HG02678 (cell line): ENCODE data around the gene TAX1BP1.

Experiments
- ATAC-seq: cut with Tn5 transposase; IDR thresholded peaks from one replicate; pipeline ENCODE4 v1.9.1; 2021; ENCODE audit warnings: mild to moderate bottlenecking, moderate library complexity; ENCODE audit not compliant: unreplicated experiment

TAX1BP1 gene

GRCh38 chr7:27777662-27778061 is 37.7 kb downstream of the TAX1BP1 start:
- ATAC-seq: no peak

- ATAC-seq: no peak
These were observed 39.9 kb downstream of the TAX1BP1 start for GRCh38 chr7:27779873-27780272.

- ATAC-seq: no peak
These were observed 41.2 kb downstream of the TAX1BP1 start for GRCh38 chr7:27781188-27781587.

- no peak for ATAC-seq
These were observed 42.9 kb downstream of the TAX1BP1 start for GRCh38 chr7:27782849-27783248.

GRCh38 chr7:27784399-27785053 is 44.6 kb downstream of the TAX1BP1 start:
- ATAC-seq: no peak

GRCh38 chr7:27788437-27788836 is 48.5 kb downstream of the TAX1BP1 start:
- no peak for ATAC-seq

- ATAC-seq: no peak
These were observed 53.8 kb downstream of the TAX1BP1 start for GRCh38 chr7:27793780-27794179.

- no peak for ATAC-seq
These were observed 56.0 kb downstream of the TAX1BP1 start for GRCh38 chr7:27795977-27796376.

GRCh38 chr7:27799212-27799611 is 59.2 kb downstream of the TAX1BP1 start:
- ATAC-seq: no peak

GRCh38 chr7:27802999-27803398 is 63.0 kb downstream of the TAX1BP1 start:
- no peak for ATAC-seq

- no peak for ATAC-seq
These were observed 64.2 kb downstream of the TAX1BP1 start for GRCh38 chr7:27804139-27804538.

- ATAC-seq: no peak
These were observed 68.7 kb downstream of the TAX1BP1 start for GRCh38 chr7:27808626-27809025.

- ATAC-seq: no peak
These were observed 70.2 kb downstream of the TAX1BP1 start for GRCh38 chr7:27810186-27810585.

- ATAC-seq: no peak
These were observed 72.7 kb downstream of the TAX1BP1 start for GRCh38 chr7:27812706-27813105.

GRCh38 chr7:27822245-27822644 is 82.3 kb downstream of the TAX1BP1 start:
- ATAC-seq: no peak

GRCh38 chr7:27825891-27826290 is 85.9 kb downstream of the TAX1BP1 start:
- no peak for ATAC-seq

GRCh38 chr7:27826357-27826756 is 86.4 kb downstream of the TAX1BP1 start:
- ATAC-seq: no peak

- no peak for ATAC-seq
These were observed 94.4 kb downstream of the TAX1BP1 start for GRCh38 chr7:27834179-27834921.

GRCh38 chr7:27835376-27835775 is 95.4 kb downstream of the TAX1BP1 start:
- ATAC-seq: no peak

GRCh38 chr7:27836536-27836935 is 96.6 kb downstream of the TAX1BP1 start:
- ATAC-seq: no peak

GRCh38 chr7:27839099-27839498 is 99.1 kb downstream of the TAX1BP1 start:
- no peak for ATAC-seq

GRCh38 chr7:27840313-27840712 is 100.4 kb downstream of the TAX1BP1 start:
- ATAC-seq: no peak
